ENCODE data around the gene SPTB. TPM values are rescaled to one million over a fixed set of nuclear protein-coding genes. Genes with fewer than 3 reads are reported as not detected.

Gene SPTB
- polyA plus RNA-seq, 4 donors = 13.1 to 19.2 (median 15.3) TPM

DNA sequence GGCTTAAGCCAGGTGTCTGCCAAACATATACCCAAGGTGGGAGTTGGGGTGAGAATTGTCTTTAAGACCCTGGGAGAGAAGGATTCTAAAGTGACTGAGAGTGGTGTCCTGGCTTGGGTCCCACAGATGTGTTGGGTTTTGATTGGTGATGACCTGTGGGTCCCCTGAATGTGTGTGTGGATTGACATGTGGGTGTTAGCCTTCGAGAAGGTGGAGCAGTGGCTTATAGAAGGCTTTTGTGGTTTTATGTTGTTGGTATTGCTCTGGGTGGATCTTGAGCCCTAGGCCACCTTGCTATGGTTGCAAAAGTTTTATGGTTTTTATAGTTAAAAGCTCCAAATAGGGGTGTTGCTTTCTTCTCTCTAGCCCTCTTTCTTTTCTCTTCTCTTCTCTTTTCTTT, 145.8 kb downstream of the SPTB start:
- DNase-seq (ENCODE audit: low read depth in 4 of 4, low spot score in 2 of 4) = no peak

DNA sequence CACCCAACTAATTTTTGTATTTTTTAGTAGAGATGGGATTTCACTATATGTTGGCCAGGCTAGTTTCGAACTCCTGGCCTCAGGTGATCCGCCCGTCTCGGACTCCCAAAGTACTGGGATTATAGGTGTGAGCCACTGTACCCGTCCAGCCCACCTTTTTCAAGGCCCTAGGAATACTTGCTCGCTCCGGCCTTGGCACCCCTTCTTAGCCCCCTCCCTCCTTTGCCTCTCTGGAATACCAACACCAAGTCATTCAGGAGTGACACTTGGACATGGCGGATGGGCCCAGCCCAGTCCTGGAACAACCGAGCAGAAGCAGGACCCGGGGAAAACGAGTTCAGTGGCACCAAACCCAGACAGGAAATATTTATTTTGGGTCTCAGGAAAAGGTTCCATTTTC, 146.4 kb downstream of the SPTB start:
- no peak for DNase-seq (ENCODE audit: low read depth in 4 of 4, low spot score in 2 of 4)

DNA sequence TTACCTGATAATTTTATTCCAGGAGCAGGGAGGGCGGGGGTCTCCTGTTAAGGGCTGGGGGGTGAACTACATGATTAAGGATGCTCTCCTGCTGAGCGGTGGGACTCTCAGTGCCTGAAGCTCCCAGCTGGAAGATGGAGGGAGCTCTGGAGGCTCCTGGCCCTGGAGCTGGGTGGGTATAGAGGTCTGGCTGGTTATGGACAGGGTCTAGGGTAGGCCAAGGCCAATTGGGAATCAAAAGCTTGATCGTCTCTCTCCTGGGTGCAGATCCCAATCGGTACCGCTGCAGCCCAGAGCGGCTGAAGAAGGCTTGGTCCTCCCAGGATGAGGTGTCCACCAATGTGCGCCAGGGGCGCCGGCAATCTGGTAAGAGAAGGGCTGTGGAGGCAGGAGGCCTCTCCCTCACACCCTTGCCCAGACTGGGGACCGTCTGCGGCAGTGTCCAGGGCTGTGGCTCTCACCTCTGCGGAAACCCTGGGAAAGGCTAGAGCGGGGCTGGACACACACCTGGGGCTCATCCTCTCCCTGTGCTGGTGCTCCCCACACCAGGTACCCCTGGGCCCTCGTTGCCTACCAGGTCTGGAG, 147.1 kb downstream of the SPTB start:
- no peak for DNase-seq (ENCODE audit: low read depth in 4 of 4, low spot score in 2 of 4)

DNA sequence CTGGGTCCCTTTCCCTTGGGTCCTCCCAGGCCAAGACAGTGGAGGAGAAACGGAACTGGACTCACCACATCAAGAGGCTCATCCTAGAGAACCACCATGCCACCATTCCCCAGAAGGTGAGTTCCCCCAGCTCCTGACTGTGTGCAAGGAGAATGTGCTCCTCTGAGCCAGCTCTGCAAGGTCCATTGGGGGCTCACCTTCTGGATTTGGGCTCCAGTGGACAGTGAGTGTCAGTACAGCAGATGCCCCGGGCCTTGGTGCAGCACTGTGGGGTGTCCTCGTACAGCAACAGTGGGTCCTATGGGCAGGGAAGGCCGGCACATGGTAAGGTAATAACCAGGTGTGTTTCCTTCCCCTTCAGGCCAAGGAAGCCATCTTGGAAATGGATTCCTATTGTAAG, 147.6 kb downstream of the SPTB start:
- DNase-seq (ENCODE audit: low read depth in 4 of 4, low spot score in 2 of 4) = no peak

DNA sequence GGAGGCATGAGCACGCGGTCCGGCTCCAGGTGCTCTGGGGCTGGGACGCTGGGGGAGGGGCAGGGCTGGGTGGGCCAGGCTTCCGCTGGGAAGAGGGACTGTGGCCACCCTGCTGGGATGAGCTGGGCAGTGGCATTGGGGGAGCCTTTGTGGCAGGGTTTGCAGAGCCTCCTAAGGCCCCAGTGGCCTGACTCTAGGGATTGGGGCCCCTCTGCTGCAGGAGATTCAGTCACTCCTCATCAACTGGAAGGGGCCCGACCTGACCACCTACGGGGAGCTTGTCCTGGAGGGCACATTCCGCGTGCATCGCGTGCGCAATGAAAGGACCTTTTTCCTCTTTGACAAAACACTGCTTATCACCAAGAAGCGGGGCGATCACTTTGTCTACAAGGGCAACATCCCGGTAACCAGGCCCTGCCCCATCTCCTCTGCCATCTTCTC, 148.5 kb downstream of the SPTB start:
- no peak for DNase-seq (ENCODE audit: low read depth in 4 of 4, low spot score in 2 of 4)

DNA sequence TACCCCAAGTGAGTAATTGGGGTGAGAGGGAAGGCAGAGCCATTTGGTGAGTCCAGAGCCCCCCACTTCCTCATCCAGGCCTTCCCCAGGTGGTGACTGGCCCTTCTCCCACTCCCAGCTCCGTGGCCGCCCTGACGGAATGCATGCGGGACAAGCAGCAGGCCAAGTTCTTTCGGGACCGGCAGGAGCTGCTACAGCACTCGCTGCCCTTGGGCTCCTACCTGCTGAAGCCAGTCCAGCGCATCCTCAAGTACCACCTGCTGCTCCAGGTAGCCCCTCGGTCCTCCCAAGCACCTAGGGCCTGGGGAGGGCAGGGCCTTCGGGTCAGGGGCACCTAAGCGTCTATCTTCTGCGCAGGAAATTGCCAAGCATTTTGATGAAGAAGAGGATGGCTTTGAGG, 149.0 kb downstream of the SPTB start:
- DNase-seq (ENCODE audit: low read depth in 4 of 4, low spot score in 2 of 4) = no peak

DNA sequence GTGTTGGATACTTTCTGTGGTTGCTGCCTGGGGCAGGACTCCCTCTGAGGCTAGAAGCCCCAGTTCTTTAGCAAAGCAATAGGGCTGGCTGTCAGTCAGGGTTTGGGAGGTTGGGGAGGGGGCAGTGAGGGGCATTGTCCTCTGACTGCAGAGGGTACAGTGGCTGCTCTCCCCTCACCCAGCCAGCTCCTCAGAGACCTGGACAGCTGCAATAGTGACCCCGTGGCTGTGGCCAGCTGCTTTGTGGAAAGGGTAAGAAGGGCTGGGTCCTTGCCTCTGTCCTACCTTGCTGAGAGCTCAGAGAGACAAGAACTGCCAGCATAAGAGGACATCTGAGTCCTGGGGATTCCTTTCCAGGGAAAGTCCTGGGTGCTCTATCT, 149.7 kb downstream of the SPTB start:
- DNase-seq (ENCODE audit: low read depth in 4 of 4, low spot score in 2 of 4) = no peak

DNA sequence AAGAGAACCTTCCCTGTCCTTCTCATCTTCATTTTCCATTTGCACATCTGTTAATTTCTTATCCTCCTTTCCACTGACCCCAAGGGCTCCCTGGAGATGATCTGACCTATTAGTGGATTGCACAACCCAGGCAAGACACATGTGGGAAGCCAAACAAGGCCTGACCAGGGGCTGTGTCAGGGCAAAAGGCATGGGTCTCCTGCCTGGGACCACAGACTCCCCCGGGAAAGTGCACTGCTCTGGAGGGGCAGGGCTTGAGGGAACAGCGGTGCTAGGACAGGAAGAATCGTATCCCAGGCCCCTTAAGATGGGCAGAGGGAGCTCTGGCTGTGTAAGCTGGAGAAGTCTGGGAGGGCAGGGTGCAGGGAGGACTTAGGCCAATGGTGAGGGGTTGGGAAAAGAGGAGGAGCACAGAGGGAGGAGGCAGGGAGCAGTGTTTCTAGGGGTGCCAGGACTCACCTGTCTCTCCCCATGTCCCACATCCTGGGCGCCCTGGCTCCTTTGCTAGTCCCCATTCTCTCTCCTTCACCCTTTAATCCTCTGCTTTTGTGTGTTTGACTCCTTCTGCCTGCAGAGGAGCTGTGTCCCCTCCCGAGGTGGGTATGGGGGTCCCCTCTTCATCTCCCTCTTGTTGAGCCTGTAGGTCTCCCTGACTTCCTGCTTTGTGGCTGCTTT, 150.2 kb downstream of the SPTB start:
- DNase-seq (ENCODE audit: low read depth in 4 of 4, low spot score in 2 of 4) = no peak

DNA sequence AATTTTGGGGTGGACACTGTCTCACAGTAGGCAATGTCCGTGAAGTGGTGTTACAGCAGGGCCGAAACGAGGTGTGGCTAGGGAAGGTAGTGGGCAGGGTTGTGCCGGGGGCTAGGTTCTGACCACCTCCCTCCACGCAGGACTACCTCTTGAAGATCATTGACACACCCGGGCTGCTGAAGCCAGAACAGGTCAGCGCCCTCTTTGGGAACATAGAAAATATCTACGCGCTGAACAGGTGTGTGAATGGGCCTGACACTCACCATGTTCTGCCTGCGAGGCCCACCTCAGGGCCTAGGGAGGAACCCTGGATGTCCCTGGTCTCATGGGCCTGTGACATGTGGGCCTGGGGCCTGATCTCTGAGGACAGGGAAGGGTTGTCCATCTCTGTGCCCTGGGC, 150.9 kb downstream of the SPTB start:
- no peak for DNase-seq (ENCODE audit: low read depth in 4 of 4, low spot score in 2 of 4)

DNA sequence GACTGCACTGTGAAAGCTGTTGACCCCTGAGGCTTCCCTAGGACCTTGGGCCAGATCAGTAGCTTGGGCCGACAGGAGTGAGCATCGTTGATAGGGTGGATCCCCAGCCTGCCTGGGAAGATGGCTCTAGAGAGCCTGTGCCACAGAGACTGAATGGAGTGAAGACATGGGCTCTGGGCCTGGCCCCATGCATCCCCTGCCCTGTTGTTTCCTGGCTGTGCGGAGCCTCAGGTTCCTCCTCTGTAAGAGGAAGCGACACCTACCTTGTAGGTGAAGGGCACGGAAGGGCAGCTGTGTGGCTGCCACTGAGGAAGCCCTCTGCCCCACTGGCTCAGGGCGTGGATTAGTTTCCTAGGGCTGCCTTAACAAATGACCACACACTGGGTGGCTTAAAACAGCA, 151.6 kb downstream of the SPTB start:
- no peak for DNase-seq (ENCODE audit: low read depth in 4 of 4, low spot score in 2 of 4)

DNA sequence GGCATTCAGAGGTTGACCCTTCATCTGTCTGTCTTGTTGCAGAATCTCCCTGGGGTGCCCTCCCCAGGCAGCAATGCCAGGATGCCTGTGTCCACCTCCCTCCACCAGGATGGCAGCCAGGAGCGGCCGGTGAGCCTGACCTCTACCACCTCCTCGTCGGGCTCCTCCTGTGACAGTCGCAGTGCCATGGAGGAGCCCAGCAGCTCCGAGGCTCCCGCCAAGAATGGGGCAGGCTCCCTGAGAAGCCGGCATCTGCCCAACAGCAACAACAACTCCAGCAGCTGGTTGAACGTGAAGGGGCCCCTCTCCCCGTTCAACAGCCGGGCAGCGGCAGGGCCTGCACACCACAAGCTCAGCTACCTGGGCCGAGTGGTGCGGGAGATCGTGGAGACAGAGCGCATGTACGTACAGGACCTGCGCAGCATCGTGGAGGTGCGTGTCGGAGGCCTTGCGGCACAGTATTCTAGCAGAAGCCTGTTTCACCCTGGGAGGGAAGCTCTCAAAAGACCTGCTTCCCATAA, 152.1 kb downstream of the SPTB start:
- DNase-seq (ENCODE audit: low read depth in 4 of 4, low spot score in 2 of 4) = no peak

DNA sequence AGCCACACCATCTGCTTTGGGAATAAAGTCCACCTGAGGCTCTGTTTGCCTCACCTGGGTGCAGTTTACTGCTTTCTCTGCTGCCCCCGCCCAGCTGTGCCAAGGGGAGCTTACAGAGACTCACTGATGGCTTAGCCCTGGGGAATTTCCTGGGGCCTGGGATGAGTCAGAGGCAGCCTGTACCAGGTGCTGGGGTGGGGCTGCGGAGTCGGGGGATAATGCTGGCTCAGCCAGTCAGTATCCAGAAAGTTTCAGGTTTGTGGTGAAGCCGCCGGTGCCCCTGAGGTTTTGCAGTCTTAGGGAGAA, 153.2 kb downstream of the SPTB start:
- DNase-seq (ENCODE audit: low read depth in 4 of 4, low spot score in 2 of 4) = no peak

DNA sequence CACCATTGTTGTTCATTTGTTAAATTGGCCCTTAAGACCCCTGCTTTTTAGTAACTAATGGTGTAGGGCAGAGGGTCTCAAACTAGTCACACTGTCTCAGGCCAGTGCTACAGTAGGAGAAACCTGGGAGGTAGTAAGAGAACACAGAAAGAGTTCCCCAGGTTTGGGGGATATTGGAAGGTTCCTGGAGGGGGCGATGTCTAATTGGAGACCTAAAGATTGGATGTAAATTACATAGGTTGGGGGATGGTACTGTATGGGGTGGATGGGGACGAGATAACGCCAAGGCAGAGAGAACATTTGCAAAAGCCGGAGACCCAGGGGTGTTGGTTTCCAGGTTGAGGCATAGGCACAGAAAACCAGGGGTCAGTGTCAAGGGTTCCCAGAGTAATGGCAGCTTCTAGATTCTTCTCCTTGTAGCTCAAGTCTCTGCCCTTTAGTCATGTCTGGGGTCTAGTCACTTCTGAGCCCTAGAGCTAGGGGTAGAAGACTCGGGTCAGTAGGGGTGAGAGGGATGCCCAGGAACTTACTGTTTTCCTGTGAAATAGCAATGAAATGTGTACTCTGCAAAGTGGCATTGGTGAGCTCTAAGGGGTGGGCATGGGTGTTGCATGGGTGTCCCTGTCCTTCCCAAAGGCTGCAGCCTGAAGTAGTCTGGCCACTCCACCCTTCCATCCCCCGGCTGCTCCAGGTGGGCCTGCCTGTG, 153.7 kb downstream of the SPTB start:
- DNase-seq (ENCODE audit: low read depth in 4 of 4, low spot score in 2 of 4) = no peak

DNA sequence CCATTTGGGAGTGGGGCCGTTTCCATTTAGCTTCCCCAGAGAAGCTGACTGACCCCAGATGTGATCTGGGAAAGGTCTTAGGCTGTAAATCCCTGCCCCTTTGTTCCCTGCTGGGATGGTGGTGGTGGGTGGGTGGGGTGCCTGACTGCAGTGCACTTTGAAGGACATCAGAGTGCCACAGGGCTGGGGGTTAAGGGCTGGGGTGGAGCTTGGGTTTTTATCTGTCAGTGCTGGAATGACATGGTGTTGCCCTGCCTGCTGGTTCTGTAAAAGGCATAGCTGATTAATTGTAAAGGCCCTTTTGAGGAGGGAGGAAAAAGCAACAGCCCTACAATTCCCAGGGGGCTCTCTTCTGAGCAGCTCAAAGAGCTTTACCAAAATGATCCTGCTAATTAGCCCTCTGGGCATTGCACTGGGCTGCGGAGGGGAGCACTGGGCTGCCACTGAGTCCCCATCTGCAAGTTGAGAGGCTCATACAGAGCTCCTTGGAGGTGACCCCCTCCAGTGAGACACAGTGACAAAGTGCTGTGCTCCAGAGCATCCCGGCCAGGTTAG, 154.4 kb downstream of the SPTB start:
- DNase-seq (ENCODE audit: low read depth in 4 of 4, low spot score in 2 of 4) = no peak

DNA sequence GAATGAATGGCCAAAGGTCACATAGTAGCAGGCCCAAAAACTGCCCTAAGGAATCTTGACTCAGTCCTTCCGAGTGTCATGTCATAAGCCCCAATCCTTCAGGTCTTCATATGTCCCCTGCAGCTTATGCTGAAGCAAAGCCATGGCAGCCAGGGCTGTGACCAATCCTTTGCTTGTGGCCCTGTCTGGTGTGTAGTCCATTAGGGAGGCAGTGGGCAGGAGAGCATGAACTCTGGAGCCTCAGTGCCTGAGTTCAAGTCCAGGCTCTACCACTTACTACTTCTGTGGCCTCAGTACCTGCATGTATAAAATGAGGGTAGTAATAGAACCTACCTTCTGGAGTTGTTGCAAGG, 155.2 kb downstream of the SPTB start:
- DNase-seq (ENCODE audit: low read depth in 4 of 4, low spot score in 2 of 4) = no peak

DNA sequence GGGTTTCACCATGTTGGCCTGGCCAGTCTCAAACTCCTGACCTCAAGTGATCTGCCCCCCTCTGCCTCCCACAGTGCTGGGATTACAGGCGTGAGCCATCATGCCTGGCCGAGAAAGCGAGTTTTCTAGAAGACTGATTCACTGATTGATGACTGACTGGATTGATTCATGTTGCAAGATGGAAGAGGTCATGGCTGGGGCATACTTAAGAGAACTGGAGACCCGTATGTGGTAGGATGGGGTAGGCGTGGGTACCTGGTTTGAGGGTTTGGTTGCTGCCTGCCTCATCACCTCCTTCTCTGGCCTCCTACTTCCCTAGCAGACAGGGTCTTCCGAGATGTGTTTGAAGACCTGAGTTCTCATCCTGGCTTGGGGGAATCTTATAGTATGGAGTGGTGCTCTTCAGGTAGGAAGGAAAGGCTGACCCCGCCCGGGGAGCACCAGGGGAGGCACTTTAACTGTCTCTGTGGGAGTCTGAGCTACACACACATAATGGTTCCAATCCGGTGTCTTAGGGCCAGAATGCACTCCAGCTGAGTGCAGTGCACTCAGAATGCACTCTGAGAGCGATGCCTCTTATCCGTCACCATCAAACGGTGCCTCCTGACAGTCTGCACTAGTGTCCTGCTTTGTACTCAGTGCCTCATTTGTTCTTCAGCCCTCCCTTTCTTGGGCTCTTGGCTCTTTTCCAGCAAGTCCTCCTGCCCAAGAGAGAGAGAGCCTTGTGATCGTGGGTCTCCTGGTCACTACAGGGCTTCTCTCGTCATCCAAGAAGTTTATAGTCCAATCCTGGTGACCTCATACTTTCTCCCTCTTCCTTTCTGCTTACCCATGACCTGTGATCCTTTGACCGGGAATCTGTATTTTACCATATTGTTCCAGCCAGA, 155.8 kb downstream of the SPTB start:
- DNase-seq (ENCODE audit: low read depth in 4 of 4, low spot score in 2 of 4) = no peak

DNA sequence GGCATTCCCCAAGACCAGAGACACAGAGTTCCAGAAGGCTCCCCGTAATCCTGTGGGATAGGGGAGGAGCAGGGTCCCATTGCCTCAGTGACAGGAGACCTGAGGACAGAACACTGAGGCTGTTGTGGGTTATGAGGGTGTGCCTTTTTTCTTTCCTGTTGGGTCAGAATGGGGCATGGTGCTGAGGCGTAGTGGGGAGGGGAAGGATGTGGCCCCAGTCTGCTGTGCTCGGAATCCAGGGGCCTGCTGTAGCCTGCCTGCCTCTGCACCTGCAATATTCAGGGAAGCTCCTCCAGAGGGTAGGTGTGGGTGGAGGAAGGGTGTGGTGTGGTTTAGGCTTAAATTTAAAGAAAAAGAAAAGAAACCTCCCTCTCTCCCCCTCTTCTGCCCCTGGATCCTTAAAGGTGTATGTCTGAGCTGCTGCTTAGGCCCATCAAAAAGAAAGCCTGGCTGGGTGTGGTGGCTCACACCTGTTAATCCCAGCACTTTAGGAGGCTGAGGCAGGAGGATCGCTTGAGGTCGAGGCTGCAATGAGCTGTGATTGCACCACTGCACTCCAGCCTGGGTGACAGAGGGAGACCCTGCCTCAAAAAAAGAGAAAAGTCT, 156.8 kb downstream of the SPTB start:
- no peak for DNase-seq (ENCODE audit: low read depth in 4 of 4, low spot score in 2 of 4)

DNA sequence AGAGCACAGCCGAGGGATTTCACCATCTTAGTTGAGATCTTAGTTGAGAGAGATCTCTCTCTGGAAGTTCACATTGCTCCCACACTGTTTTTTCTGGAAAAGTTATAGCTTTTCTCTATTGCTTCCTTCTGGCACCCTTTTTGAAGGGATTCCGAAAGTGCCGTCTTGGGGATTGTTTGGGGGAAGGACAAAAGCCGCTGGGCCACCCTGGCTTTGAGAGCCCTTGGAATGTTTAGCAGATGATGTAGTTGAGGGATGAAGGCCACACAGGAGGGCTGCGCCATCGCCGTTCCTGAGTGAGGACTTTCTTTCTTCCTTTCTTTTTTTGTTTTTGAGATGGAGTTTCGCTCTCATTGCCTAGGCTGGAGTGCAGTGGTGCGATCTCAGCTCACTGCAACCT, 157.8 kb downstream of the SPTB start:
- DNase-seq (ENCODE audit: low read depth in 4 of 4, low spot score in 2 of 4) = no peak

DNA sequence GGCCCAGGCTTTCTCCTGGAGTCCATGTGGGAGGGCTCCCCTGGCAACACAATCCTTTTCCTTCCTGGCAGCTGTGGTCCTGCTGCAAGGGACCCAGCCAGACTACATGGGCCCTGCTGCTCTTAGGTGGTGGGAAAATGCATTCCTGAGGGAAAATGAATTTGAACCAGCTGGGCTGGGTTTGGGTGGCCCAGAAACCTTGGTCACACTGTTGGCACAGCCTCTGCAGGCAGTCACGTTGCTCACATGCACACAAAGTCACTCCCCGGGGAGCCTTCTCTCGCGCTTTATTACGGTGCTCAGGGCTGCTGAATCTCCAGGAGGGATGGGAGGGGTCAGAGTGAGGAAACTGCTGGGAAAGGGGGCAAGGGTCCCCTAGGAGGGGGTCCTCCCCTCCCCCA, 158.3 kb downstream of the SPTB start:
- DNase-seq (ENCODE audit: low read depth in 4 of 4, low spot score in 2 of 4) = no peak

DNA sequence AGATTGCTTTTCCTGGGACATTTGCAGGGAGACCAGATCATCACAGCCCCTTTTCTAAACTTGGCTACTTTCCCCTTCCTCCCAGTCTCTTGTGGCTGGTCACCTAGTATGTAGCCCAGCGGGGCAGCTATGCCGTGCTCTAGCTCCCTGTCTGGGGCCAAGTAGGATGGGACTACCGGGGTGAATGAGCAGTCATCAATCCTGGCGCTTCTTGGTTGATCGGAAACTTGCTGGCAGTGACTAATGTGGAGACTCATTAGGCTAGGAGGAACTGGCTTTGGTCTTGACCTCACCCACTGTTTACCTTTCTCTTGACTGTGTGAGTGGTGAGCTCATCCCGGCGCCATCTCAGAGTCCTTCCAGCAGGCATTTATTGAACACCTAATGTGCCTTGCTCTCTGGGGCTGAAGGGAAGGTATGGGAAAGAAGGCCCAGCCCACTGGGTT, 159.6 kb downstream of the SPTB start:
- DNase-seq (ENCODE audit: low read depth in 4 of 4, low spot score in 2 of 4) = no peak
